Thoracic aorta (tissue), 2 donors: Measurements from ENCODE around the gene SOX8. TPM values are rescaled to one million over a fixed set of nuclear protein-coding genes. Genes with fewer than 3 reads are reported as not detected.
A peak's percentile ranks its signal among the peaks of the same experiment; 100 is the strongest.

Source experiments
- ATAC-seq: fragments of 150-250 bp; one replicate; pipeline ENCODE4 v1.8.0; 2017; ENCODE audit warnings: low read depth; ENCODE audit not compliant: insufficient number of reproducible peaks, low FRiP score
- DNase-seq: peaks from one replicate; pipeline ENCODE4 v3.0.0-alpha.2; 2020; ENCODE audit warnings: low spot score
- H3K27ac ChIP-seq, 2 donors: fragments of 200-600 bp; sonication (generic); 1 replicate in 1 of 2; 2 replicates in 1 of 2; pipeline ENCODE4 v1.5.1; 2016; ENCODE audit warnings: mild to moderate bottlenecking in 2 of 2, moderate library complexity in 2 of 2
- H3K27me3 ChIP-seq: fragments of 200-600 bp; sonication (generic); replicated peaks from 2 replicates; pipeline ENCODE4 v1.6.0; 2016; ENCODE audit warnings: mild to moderate bottlenecking; ENCODE audit not compliant: insufficient read depth
- H3K36me3 ChIP-seq: fragments of 200-600 bp; sonication (generic); one replicate; pipeline ENCODE4 v1.5.1; 2016
- H3K4me1 ChIP-seq, 2 donors: fragments of 200-600 bp; sonication (generic); 1 replicate in 1 of 2; 2 replicates in 1 of 2; pipeline versions ENCODE4 v1.5.1 to v1.6.0; 2016; ENCODE audit warnings: low read depth in 2 of 2, mild to moderate bottlenecking in 1 of 2; ENCODE audit not compliant: control insufficient read depth in 1 of 2
- H3K4me3 ChIP-seq: fragments of 200-600 bp; sonication (generic); 2 replicates; pipeline ENCODE4 v1.5.1; 2016; ENCODE audit warnings: mild to moderate bottlenecking
- H3K9me3 ChIP-seq: fragments of 200-600 bp; sonication (generic); 2 replicates; pipeline ENCODE4 v1.5.1; 2016
- CTCF ChIP-seq: fragments of 200-600 bp; sonication (generic); IDR thresholded peaks from one replicate; pipeline ENCODE4 v1.5.1; 2019; ENCODE audit warnings: antibody characterized with exemption
- total RNA-seq, 2 donors: library from RNA; depleted of rRNA; stranded (reverse); fragments of >200 nt; gene quantifications; one replicate each; pipeline versions ENCODE4 v1.1.0 to v1.2.3, GENCODE V29; 2016

Gene SOX8
- total RNA-seq, 2 donors from 2014 or later = 5.7 to 10.1 TPM

GRCh38 chr16:988471-989353 lies 7.1 kb downstream of the SOX8 start:
- DNase-seq = no peak
- Histone ChIP-seq H3K4me1 (peaks cover 14 to 24% of the 10 kb centered on the region in 2 donors), H3K27ac (peak overlapping the region; percentile 20 to 53), H3K9me3 (no peaks in the 10 kb centered on the region), H3K4me3 (peak overlapping the region; percentile 17), H3K27me3 (no peaks in the 10 kb centered on the region), H3K36me3 (no peaks in the 10 kb centered on the region)
- no peak for ATAC-seq
- no peak for TF ChIP-seq CTCF

- Histone ChIP-seq H3K4me3 (no peak overlapping the region), H3K4me1 (peaks cover 14 to 24% of the 10 kb centered on the region in 2 donors), H3K36me3 (no peaks in the 10 kb centered on the region), H3K27ac (no peak overlapping the region), H3K9me3 (no peaks in the 10 kb centered on the region), H3K27me3 (no peaks in the 10 kb centered on the region)
- DNase-seq (no peak), ATAC-seq (no peak)
- TF ChIP-seq CTCF = no peak
These were observed 7.8 kb downstream of the SOX8 start for GRCh38 chr16:989354-989814.

GRCh38 chr16:990516-991291 lies 9.1 kb downstream of the SOX8 start:
- H3K9me3 ChIP-seq = peaks cover 8% of the 10 kb centered on the region
- peaks cover 14 to 24% of the 10 kb centered on the region in 2 donors for H3K4me1 ChIP-seq
- DNase-seq (no peak), ATAC-seq (no peak)
- TF ChIP-seq CTCF = no peak
- H3K27ac ChIP-seq = no peak overlapping the region
- H3K27me3 ChIP-seq = no peaks in the 10 kb centered on the region
- no peak overlapping the region for H3K4me3 ChIP-seq
- H3K36me3 ChIP-seq = no peaks in the 10 kb centered on the region

GRCh38 chr16:991345-991744 lies 9.8 kb downstream of the SOX8 start:
- peaks cover 14 to 24% of the 10 kb centered on the region in 2 donors for H3K4me1 ChIP-seq
- H3K27ac ChIP-seq = no peak overlapping the region
- TF ChIP-seq CTCF = no peak
- no peaks in the 10 kb centered on the region for H3K36me3 ChIP-seq
- H3K9me3 ChIP-seq = peaks cover 12% of the 10 kb centered on the region
- ATAC-seq (no peak), DNase-seq (no peak)
- H3K4me3 ChIP-seq = no peak overlapping the region
- H3K27me3 ChIP-seq = no peaks in the 10 kb centered on the region

GRCh38 chr16:991773-992172 lies 10.2 kb downstream of the SOX8 start:
- Histone ChIP-seq H3K27me3 (no peaks in the 10 kb centered on the region), H3K9me3 (peaks cover 12% of the 10 kb centered on the region), H3K36me3 (no peaks in the 10 kb centered on the region), H3K27ac (no peak overlapping the region), H3K4me1 (peaks cover 14 to 21% of the 10 kb centered on the region in 2 donors), H3K4me3 (no peak overlapping the region)
- ATAC-seq (no peak), DNase-seq (no peak)
- TF ChIP-seq CTCF = no peak
